GM12878 (cell line): ENCODE results near the gene WBP4. TPM values are rescaled to one million over a fixed set of nuclear protein-coding genes. Genes with fewer than 3 reads are reported as not detected.

ENCODE experiments used
- ATAC-seq: fragments of 200-7000 bp; cut with Tn5 transposase; 3 replicates; pipeline ENCODE4 v1.9.1; 2020; ENCODE audit warnings: mild to moderate bottlenecking, moderate library complexity
- BruUV-seq: library from RNA; stranded (reverse); fragments of 400-500 nt; replicated peaks from 2 replicates; lab custom pipeline; 2021; lab: Mats Ljungman, UMichigan
- CTCF ChIA-PET: fragments of 300-600 bp; sonication (Branson Sonifier 250); formaldehyde crosslinking; extraction: SDS; loops from one replicate; lab custom pipeline; 2021; ENCODE audit warnings: inconsistent platforms; lab: Yijun Ruan, JAX
- POLR2A ChIA-PET: fragments of 350-600 bp; formaldehyde crosslinking; extraction: SDS; loops from one replicate; lab custom pipeline; 2021; ENCODE audit warnings: inconsistent platforms; lab: Charles Lee
- RAD21 ChIA-PET: fragments of 300-600 bp; sonication (Branson Sonifier 250); formaldehyde crosslinking; loops from one replicate; lab custom pipeline; 2023; ENCODE audit warnings: antibody characterized with exemption; ENCODE audit not compliant: unreplicated experiment; lab: Charles Lee
- SMC1A ChIA-PET: fragments of 300-600 bp; sonication (Branson Sonifier 250); formaldehyde crosslinking; loops from one replicate; lab custom pipeline; 2023; ENCODE audit not compliant: unreplicated experiment, uncharacterized antibody; lab: Charles Lee
- DNase-seq: peaks from one replicate; pipeline ENCODE4 v3.0.0-alpha.2; 2011; ENCODE audit warnings: low read depth, low spot score
- FAIRE-seq: peaks from 3 replicates; lab custom pipeline; 2011; peaks lifted over from hg19 to GRCh38; lab: Jason Lieb, UNC
- H2AFZ ChIP-seq: 2 replicates; pipeline ENCODE4 v1.6.0; 2011; ENCODE audit warnings: low read depth, low read length, control low read depth; ENCODE audit not compliant: control insufficient read depth
- H3K27ac ChIP-seq: 2 replicates; pipeline ENCODE4 v1.5.1; 2011; ENCODE audit warnings: control low read depth; ENCODE audit not compliant: control insufficient read depth, insufficient read depth
- H3K27me3 ChIP-seq, 2 experiments: replicated peaks in 1 of 2; 2 replicates each; pipeline versions ENCODE4 v1.6.0 to v1.6.1; 2011; ENCODE audit warnings: low read length in 1 of 2; ENCODE audit not compliant: control insufficient read depth in 2 of 2, insufficient read depth in 2 of 2
- H3K36me3 ChIP-seq, 2 experiments: 2 replicates each; pipeline ENCODE4 v1.5.1; 2011; ENCODE audit warnings: low read length in 1 of 2; ENCODE audit not compliant: control insufficient read depth in 2 of 2, insufficient read depth in 2 of 2
- H3K4me1 ChIP-seq: 2 replicates; pipeline ENCODE4 v1.6.1; 2011; ENCODE audit warnings: mild to moderate bottlenecking, low read length, moderate library complexity, mixed read lengths; ENCODE audit not compliant: control insufficient read depth, insufficient read depth
- H3K4me2 ChIP-seq: 2 replicates; pipeline ENCODE4 v1.6.0; 2011; ENCODE audit warnings: control low read depth; ENCODE audit not compliant: control insufficient read depth, insufficient read depth
- H3K4me3 ChIP-seq: fragments of 200-600 bp; sonication (generic); 2 replicates; pipeline ENCODE4 v1.5.1; 2016
- H3K79me2 ChIP-seq: 2 replicates; pipeline ENCODE4 v1.6.0; 2011; ENCODE audit warnings: low read length; ENCODE audit not compliant: control insufficient read depth, insufficient read depth
- H3K9ac ChIP-seq: 2 replicates; pipeline ENCODE4 v1.8.0; 2011; ENCODE audit warnings: low read length, control low read depth, mixed read lengths; ENCODE audit not compliant: control insufficient read depth, insufficient read depth
- H3K9me3 ChIP-seq: replicated peaks from 3 replicates; pipeline ENCODE4 v1.5.1; 2011; ENCODE audit warnings: mild to moderate bottlenecking, low read length; ENCODE audit not compliant: control insufficient read depth, insufficient read depth
- H4K20me1 ChIP-seq: 2 replicates; pipeline ENCODE4 v1.6.0; 2011; ENCODE audit not compliant: control insufficient read depth, insufficient read depth
- CHD1 ChIP-seq: IDR thresholded peaks from 2 replicates; pipeline ENCODE4 v1.6.1; 2012; ENCODE audit warnings: low read depth, low read length, improper control_type of control experiment
- GATAD2B ChIP-seq: fragments of 450-650 bp; conservative IDR thresholded peaks from 2 replicates; pipeline ENCODE4 v1.6.1; 2017; ENCODE audit warnings: low read depth, mild to moderate bottlenecking, moderate library complexity
- JUNB ChIP-seq: IDR thresholded peaks from 2 replicates; pipeline ENCODE4 v1.6.1; 2016; ENCODE audit warnings: antibody characterized with exemption, mild to moderate bottlenecking
- POLR2A ChIP-seq: IDR thresholded peaks from 2 replicates; pipeline ENCODE4 v1.6.1; 2011; ENCODE audit warnings: low read depth, mild to moderate bottlenecking, low read length
- POLR2AphosphoS5 ChIP-seq: IDR thresholded peaks from 2 replicates; pipeline ENCODE4 v1.6.1; 2011; ENCODE audit warnings: mild to moderate bottlenecking, low read length, inconsistent platforms
- STAT1 ChIP-seq: fragments of 450-650 bp; conservative IDR thresholded peaks from 2 replicates; pipeline ENCODE4 v1.6.1; 2014; ENCODE audit warnings: antibody characterized with exemption, mild to moderate bottlenecking
- WGBS: methylation state at CpG from one replicate; pipeline ENCODE4 v1.1.6; 2016; ENCODE audit warnings: low lambda C conversion rate; ENCODE audit not compliant: insufficient replicate concordance, insufficient coverage; ENCODE audit errors: missing lambda C conversion rate; 5-methylcytosine and 5-hydroxymethylcytosine counted together
- in situ Hi-C: fragments of 300-500 bp; cut with MboI; formaldehyde crosslinking; loops from 9 replicates; pipeline ENCODE4 v1.14.3; 2018; ENCODE audit warnings: mixed read lengths
- intact Hi-C: fragments of 100-400 bp; cut with micrococcal nuclease; formaldehyde crosslinking; loops from one replicate; pipeline ENCODE4 v1.14.2; 2022; ENCODE audit not compliant: unreplicated experiment
- polyA plus RNA-seq, 11 experiments: library from polyadenylated mRNA; depleted of rRNA in 4 of 11; unstranded in 6 of 11; stranded (reverse) in 5 of 11; fragments of >200 nt; fragmentation: Nextera tagmentation in 4 of 11; fragmentation: Illumina TruSeq in 1 of 11; extraction: Ambion mirVana in 4 of 11; extraction: Trizol in 1 of 11; gene quantifications; 1 replicate in 1 of 11; 2 replicates in 10 of 11; pipeline versions ENCODE4 v1.2.1 to v1.2.3, GENCODE V29; 2011 to 2016; ENCODE audit warnings: inconsistent platforms in 2 of 11, missing spikeins in 2 of 11, low read depth in 1 of 11
- total RNA-seq, 4 experiments: library from RNA; depleted of rRNA in 3 of 4; stranded (reverse); fragments of >200 nt in 3 of 4; fragmentation: Illumina TruSeq in 1 of 4; extraction: Trizol in 1 of 4; gene quantifications; 2 replicates each; pipeline versions ENCODE4 v1.2.1 to v1.2.3, GENCODE V29; 2013 to 2021

The WBP4 gene
- total and polyA plus RNA-seq, 10 of the 15 experiments (the other 5 are each of a cell fraction or from before 2014, with no cell fraction given): 7.4 to 21.6 (median 14.2) TPM

- no peak for FAIRE-seq
- WGBS: 7% methylated on average over 2 of the region's 2 CpGs
- H3K79me2 ChIP-seq: peaks cover 98% of the 10 kb centered on the region
- ATAC-seq: peak; percentile 46
- in situ Hi-C loops: no loop called here
- no peak for TF ChIP-seq POLR2A
- no peak for TF ChIP-seq GATAD2B
- TF ChIP-seq POLR2AphosphoS5: no peak
- TF ChIP-seq JUNB: peak; percentile 64
- TF ChIP-seq, all 136 proteins: peak for 1
- CTCF ChIA-PET: interaction anchor here (0.7 to 7.5 kb wide), 9 partner anchors 8 to 52 kb away, joined by 3 to 55 read pairs (median 5); no protein-coding TSS in a partner anchor
- POLR2A ChIA-PET: interaction anchor here (0.5 to 4.9 kb wide), 14 partner anchors 8 to 225 kb away, joined by 3 to 45 read pairs (median 4); partner anchors contain the start of gene SLC25A15
- no peak overlapping the region for H2AFZ ChIP-seq
- peaks cover 18% of the 10 kb centered on the region for H3K4me1 ChIP-seq
- H3K27ac ChIP-seq: no peak overlapping the region
- DNase-seq: no peak
- H3K36me3 ChIP-seq: peaks cover 0 to 5% of the 10 kb centered on the region in 2 experiments; a peak in 1 of 4 replicates
- H3K9ac ChIP-seq: no peak overlapping the region
- SMC1A ChIA-PET: interaction anchor here (0.8 to 18.2 kb wide), 16 partner anchors 7 to 236 kb away, joined by 3 to 308 read pairs (median 8); no protein-coding TSS in a partner anchor
- RAD21 ChIA-PET: interaction anchor here (1.0 to 6.2 kb wide), 13 partner anchors 7 to 47 kb away, joined by 3 to 62 read pairs (median 11); no protein-coding TSS in a partner anchor
- peak overlapping the region; percentile 75 for H3K4me3 ChIP-seq
- H3K9me3 ChIP-seq: no peaks in the 10 kb centered on the region
- intact Hi-C loops: no loop called here
- BruUV-seq: no TSS peak
- no peaks in the 10 kb centered on the region for H3K27me3 ChIP-seq
- H4K20me1 ChIP-seq: no peaks in the 10 kb centered on the region
- peak overlapping the region; percentile 72 for H3K4me2 ChIP-seq
Observed at GRCh38 chr13:41013835-41014234, 47.5 kb upstream of the WBP4 start.

GRCh38 chr13:41015920-41016319, 45.4 kb upstream of the WBP4 start:
- intact Hi-C loops: loop anchor here (5.0 kb wide), 1 partner anchor 36 kb away; no protein-coding TSS in a partner anchor
- Histone ChIP-seq H3K27ac (peak overlapping the region; percentile 80), H3K79me2 (peaks cover 91% of the 10 kb centered on the region), H3K4me1 (peaks cover 21% of the 10 kb centered on the region), H3K9ac (peak overlapping the region; percentile 78), H4K20me1 (no peaks in the 10 kb centered on the region), H3K9me3 (no peaks in the 10 kb centered on the region), H3K4me3 (peak overlapping the region; percentile 75), H3K27me3 (no peaks in the 10 kb centered on the region), H3K36me3 (peaks cover 0 to 5% of the 10 kb centered on the region in 2 experiments; a peak in 1 of 4 replicates), H2AFZ (no peak overlapping the region), H3K4me2 (peak overlapping the region; percentile 72)
- no peak for DNase-seq
- ChIA-PET RAD21 (interaction anchor here (1.0 to 6.2 kb wide), 10 partner anchors 9 to 45 kb away, joined by 3 to 62 read pairs (median 10); partner anchors contain the start of gene WBP4), SMC1A (interaction anchor here (1.0 to 18.2 kb wide), 14 partner anchors 8 to 55 kb away, joined by 3 to 308 read pairs (median 16); no protein-coding TSS in a partner anchor), POLR2A (interaction anchor here (0.6 to 4.9 kb wide), 8 partner anchors 10 to 44 kb away, joined by 3 to 45 read pairs (median 6); partner anchors contain the start of gene WBP4), CTCF (interaction anchor here (1.4 to 10.8 kb wide), 6 partner anchors 30 to 44 kb away, joined by 4 to 129 read pairs (median 6); no protein-coding TSS in a partner anchor)
- TSS peak; percentile 5 for BruUV-seq
- WGBS: 19% methylated on average over 6 of the region's 6 CpGs
- TF ChIP-seq STAT1: no peak
- TF ChIP-seq CHD1: 0 out of 2 replicates have a peak, but pooled peaks have one; percentile 65
- FAIRE-seq: no peak
- peak; percentile 0; the same call in 1 of the 3 replicates for ATAC-seq
- in situ Hi-C loops: no loop called here
